Esophagus squamous epithelium (tissue), 4 donors: ENCODE results near the gene APPBP2.

Source experiments
- POLR2A ChIP-seq, 4 donors: fragments of 450-650 bp; IDR thresholded peaks; one replicate each; pipeline ENCODE4 v1.6.1; 2017; ENCODE audit warnings: antibody characterized with exemption in 4 of 4, mild to moderate bottlenecking in 4 of 4, moderate library complexity in 3 of 4
- TF ChIP-seq, protein P1 (sequence below), 6 experiments: fragments of 450-650 bp in 4 of 6; fragments of 200-600 bp in 2 of 6; sonication (generic) in 2 of 6; IDR thresholded peaks; one replicate each; pipeline ENCODE4 v1.5.1; 2016 to 2019; ENCODE audit warnings: antibody characterized with exemption in 6 of 6, mild to moderate bottlenecking in 4 of 6, moderate library complexity in 4 of 6

GRCh38 chr17:60540460-60540859 is 14.4 kb upstream of the APPBP2 start:
- TF ChIP-seq, protein P1, sequence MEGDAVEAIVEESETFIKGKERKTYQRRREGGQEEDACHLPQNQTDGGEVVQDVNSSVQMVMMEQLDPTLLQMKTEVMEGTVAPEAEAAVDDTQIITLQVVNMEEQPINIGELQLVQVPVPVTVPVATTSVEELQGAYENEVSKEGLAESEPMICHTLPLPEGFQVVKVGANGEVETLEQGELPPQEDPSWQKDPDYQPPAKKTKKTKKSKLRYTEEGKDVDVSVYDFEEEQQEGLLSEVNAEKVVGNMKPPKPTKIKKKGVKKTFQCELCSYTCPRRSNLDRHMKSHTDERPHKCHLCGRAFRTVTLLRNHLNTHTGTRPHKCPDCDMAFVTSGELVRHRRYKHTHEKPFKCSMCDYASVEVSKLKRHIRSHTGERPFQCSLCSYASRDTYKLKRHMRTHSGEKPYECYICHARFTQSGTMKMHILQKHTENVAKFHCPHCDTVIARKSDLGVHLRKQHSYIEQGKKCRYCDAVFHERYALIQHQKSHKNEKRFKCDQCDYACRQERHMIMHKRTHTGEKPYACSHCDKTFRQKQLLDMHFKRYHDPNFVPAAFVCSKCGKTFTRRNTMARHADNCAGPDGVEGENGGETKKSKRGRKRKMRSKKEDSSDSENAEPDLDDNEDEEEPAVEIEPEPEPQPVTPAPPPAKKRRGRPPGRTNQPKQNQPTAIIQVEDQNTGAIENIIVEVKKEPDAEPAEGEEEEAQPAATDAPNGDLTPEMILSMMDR (IDR thresholded peaks at IDR 0.05): no peak
- TF ChIP-seq POLR2A (IDR thresholded peaks at IDR 0.05): no peak
